Measurements from ENCODE around the gene FEZF2.

The FEZF2 gene

DNA sequence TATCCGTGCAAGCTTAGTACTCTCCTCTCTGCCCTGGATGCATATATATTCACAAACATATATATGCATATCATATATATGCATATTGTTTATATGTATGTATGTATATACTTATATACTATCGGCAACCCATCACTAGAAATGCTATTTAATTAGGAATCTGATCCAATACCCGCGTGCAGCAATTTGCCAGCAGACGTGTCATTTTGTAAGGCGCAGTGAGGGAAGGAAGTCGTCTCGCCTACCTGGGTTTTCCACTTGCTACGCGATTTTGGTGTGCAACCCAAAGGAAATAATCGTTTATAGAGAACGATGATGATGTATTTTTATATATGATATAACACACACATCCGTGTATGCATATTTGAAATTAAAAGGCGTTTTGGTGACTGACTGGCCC lies 5.6 kb upstream of the FEZF2 start:
- DNase-seq (ENCODE audit: insufficient read length, low spot score) = no peak
- TF ChIP-seq, protein P1, sequence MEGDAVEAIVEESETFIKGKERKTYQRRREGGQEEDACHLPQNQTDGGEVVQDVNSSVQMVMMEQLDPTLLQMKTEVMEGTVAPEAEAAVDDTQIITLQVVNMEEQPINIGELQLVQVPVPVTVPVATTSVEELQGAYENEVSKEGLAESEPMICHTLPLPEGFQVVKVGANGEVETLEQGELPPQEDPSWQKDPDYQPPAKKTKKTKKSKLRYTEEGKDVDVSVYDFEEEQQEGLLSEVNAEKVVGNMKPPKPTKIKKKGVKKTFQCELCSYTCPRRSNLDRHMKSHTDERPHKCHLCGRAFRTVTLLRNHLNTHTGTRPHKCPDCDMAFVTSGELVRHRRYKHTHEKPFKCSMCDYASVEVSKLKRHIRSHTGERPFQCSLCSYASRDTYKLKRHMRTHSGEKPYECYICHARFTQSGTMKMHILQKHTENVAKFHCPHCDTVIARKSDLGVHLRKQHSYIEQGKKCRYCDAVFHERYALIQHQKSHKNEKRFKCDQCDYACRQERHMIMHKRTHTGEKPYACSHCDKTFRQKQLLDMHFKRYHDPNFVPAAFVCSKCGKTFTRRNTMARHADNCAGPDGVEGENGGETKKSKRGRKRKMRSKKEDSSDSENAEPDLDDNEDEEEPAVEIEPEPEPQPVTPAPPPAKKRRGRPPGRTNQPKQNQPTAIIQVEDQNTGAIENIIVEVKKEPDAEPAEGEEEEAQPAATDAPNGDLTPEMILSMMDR (IDR thresholded peaks at IDR 0.05; ENCODE audit: insufficient read depth, missing control alignments) = no peak
- FAIRE-seq = no peak

DNA sequence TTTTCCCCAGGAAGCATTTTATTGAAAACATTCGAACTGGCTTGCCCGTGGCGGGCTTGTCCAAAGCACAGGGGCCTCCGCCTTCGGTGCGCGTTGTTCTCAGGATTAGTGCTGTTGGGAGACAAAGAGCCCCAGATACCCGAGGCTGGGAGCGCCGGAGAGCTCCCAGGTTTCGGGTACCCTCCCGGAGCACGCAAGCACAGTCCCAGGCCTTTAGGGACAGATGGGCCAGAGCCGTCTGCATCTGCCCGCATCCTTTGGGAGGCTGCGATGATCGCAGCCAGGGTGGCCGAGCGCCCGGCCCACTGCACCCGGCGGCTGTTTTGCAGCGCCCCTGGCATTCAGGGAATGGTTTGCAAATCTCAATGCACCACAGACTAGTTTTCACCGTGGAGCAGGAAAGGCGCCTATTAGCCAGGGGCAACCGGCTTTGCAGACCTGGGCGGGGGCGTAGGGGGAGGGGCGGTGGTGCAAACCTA lies 5.0 kb upstream of the FEZF2 start:
- TF ChIP-seq, protein P1 (IDR thresholded peaks at IDR 0.05; ENCODE audit: insufficient read depth, missing control alignments) = no peak
- FAIRE-seq = no peak

DNA sequence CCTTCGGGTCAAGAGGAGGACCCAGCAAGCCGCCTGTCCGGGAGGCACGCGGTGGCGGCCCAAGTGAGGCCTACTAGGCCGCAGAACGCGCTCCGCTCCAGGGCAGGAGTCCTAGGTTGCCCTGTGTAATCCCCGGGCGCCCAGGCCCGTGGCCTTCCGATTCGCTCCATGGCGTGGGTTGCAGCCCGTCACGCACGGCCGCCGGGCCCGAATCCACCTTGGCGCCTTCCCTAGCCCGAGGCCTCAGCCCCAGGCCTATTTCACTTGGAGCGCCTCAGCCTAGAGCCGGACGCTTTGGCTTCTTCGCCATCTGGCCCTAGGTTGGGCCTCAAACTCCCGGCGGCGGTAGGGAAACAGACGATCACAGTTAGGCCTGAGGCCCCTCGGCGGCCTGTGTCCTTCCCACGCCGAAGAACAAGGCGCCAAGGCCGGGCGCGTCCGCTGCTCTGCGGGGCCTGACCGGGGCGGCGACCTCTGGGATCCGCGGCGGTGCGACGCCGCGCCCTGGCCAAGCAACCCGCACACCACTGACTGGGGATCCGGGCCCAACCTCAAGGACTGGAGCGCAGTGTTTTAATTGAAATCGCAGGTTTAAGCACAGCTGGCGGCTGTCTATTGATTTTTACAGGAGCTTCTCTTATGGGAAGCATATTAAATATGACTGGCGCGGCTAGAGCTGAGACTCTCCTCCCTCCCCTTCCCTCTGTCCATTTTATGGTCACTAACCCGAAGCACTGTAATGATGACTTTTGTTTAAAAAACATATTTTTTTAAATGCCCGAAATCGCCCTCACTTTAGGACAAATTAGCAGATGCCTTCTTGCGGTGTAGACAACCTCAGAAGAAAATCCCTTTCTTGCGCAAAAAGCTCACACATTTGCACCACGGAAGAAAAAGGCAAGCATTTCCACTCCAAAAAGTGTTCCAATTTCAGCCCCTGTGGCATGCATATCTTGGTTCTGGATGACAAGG lies 3.8 kb upstream of the FEZF2 start:
- TF ChIP-seq, protein P1 (IDR thresholded peaks at IDR 0.05; ENCODE audit: insufficient read depth, missing control alignments) = no peak
- FAIRE-seq = no peak
- DNase-seq (ENCODE audit: insufficient read length, low spot score) = no peak

More for the DNA sequence above, 5.0 kb upstream of the FEZF2 start:
- no peak for DNase-seq (ENCODE audit: insufficient read length, low spot score)

DNA sequence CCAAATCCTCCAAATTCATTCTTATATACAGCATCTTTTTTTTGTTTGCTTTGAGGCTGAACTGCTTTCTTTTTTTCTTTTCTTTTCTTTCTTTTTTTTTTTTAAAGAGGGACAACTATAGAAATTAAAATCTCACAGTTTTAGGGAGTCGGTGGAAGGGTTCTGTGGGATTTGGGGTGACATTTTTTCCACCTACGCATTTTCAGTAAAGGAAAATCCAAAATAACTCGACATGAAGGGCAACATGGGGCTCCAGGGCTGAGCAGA lies 3.0 kb upstream of the FEZF2 start:
- no peak for FAIRE-seq
- DNase-seq (ENCODE audit: insufficient read length, low spot score) = no peak
- TF ChIP-seq, protein P1 (IDR thresholded peaks at IDR 0.05; ENCODE audit: insufficient read depth, missing control alignments) = no peak

DNA sequence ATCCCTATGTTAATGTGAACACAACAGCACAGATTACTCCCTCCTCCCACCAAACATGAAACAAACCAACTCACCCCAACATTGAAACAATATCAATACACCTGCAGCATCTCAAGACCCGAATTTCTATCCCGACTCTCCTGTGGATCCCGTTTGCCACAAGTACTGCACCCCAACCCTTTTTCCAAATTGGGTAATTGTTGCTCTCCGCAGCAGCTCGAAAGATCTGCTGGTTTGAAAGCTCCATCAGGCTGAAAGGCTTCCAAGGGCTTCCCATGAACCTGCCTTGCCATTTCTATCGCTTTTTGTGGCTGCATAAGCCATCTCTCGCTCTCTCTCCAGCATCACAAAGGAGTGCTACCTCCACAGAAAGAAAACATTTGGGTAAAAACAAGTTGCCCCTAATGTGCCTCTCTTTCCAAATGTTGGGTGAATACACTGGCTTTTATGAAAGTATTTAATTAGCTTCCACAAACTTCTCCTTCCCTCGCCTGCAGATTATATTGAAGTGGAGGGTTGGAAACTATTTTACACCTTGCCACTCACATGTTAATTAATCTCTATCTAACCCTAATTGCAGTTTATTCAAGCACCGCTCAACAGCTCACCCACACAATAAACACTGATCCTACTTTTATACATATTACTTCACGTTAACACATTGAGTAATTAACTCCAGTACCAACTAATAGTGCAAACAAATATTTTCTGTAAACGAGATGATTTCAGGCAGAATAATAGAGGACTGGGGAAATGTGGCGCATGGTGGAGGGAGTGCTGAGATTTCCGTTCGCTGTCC lies 2.5 kb upstream of the FEZF2 start:
- TF ChIP-seq, protein P1 (IDR thresholded peaks at IDR 0.05; ENCODE audit: insufficient read depth, missing control alignments) = no peak
- no peak for FAIRE-seq
- no peak for DNase-seq (ENCODE audit: insufficient read length, low spot score)

DNA sequence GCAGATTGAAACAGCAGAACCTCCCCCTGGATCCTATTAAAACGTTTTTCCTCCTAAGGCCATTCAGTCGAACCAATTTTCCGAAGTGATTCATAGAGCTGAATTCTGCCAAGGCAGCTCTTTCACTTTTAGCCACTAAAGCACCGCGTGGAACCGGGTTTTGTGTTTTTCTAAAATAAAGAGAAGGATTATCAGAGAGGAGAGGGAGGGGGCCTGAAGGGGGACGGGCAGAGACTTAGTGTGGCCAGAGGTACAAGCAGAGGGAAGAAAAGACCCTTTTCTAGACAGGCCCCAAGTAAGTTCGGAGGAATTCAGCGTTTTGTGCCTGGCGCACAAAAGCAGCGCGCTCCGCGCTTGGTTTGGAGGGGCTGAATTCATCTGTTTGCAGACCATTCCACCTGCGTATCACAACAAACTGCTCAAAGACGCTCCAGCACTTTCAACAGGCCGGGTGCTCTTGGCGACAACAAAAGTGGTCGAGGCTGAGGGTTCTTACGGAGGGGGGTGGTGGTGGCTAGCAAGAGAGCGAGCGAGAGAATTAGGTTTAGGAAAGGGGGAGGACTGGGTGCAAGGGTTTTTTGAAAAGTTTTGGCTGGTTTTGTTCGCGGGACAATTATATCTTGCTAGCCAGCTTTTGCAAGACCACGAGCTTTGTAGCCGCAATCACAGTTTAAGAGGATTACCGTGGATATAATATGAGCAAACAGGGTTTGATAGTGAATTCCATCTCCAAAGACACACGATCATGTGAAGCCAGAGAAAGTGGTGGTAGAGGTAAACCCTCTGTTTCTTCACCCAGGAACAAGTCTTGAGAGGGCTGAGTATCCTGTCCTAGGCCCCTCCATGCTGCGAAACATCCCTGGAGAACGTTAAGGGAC lies 1.2 kb upstream of the FEZF2 start:
- DNase-seq (ENCODE audit: insufficient read length, low spot score) = no peak
- peak; percentile 38 for FAIRE-seq
- TF ChIP-seq, protein P1 (IDR thresholded peaks at IDR 0.05; ENCODE audit: insufficient read depth, missing control alignments) = no peak
